Adrenal gland (tissue), 12 donors: ENCODE data around the gene RNF41. TPM values are rescaled to one million over a fixed set of nuclear protein-coding genes. Genes with fewer than 3 reads are reported as not detected.
A peak's percentile ranks its signal among the peaks of the same experiment; 100 is the strongest.

Experiments
- DNase-seq, 7 donors: peaks; one replicate each; pipeline ENCODE4 v3.0.0-alpha.2; 2019 to 2020
- H3K27ac ChIP-seq, 5 donors: fragments of 200-600 bp; sonication (generic) in 4 of 5; 1 replicate in 3 of 5; 2 replicates in 2 of 5; pipeline versions ENCODE4 v1.5.1 to v1.8.0; 2016 to 2020; ENCODE audit warnings: mild to moderate bottlenecking in 1 of 5
- H3K27me3 ChIP-seq: fragments of 200-600 bp; 2 replicates; pipeline ENCODE4 v1.8.0; 2021
- H3K36me3 ChIP-seq, 2 donors: fragments of 200-600 bp; replicated peaks in 1 of 2; 1 replicate in 1 of 2; 2 replicates in 1 of 2; pipeline versions ENCODE4 v1.5.1 to v1.8.0; 2018 to 2022
- H3K4me1 ChIP-seq, 2 donors: fragments of 200-600 bp; replicated peaks in 1 of 2; 1 replicate in 1 of 2; 2 replicates in 1 of 2; pipeline versions ENCODE4 v1.5.1 to v1.8.0; 2018 to 2021
- H3K4me3 ChIP-seq, 4 donors: fragments of 200-600 bp; sonication (generic) in 3 of 4; one replicate each; pipeline ENCODE4 v1.5.1; 2016 to 2018
- H3K9me3 ChIP-seq, 3 donors: fragments of 200-600 bp; sonication (generic) in 1 of 3; replicated peaks in 1 of 3; 1 replicate in 2 of 3; 2 replicates in 1 of 3; pipeline versions ENCODE4 v1.5.1 to v1.8.0; 2016 to 2021
- CTCF ChIP-seq, 6 experiments: fragments of 450-650 bp in 4 of 6; fragments of 200-600 bp in 2 of 6; sonication (generic) in 1 of 6; IDR thresholded peaks; 1 replicate in 5 of 6; 2 replicates in 1 of 6; pipeline versions ENCODE4 v1.5.1 to v1.8.0; 2016 to 2021; ENCODE audit warnings: antibody characterized with exemption in 6 of 6, mild to moderate bottlenecking in 2 of 6, moderate library complexity in 1 of 6
- POLR2A ChIP-seq, 2 donors: fragments of 450-650 bp; IDR thresholded peaks; one replicate each; pipeline ENCODE4 v1.6.1; 2017; ENCODE audit warnings: antibody characterized with exemption in 2 of 2, mild to moderate bottlenecking in 2 of 2, moderate library complexity in 1 of 2
- WGBS, 4 donors: extraction: QIAGEN DNeasy Blood & Tissue Kit in 2 of 4; methylation state at CpG; one replicate each; pipeline versions ENCODE4 v1.1.5 to v1.1.7; 2013 to 2017; 5-methylcytosine and 5-hydroxymethylcytosine counted together
- intact Hi-C, 2 donors: fragments of 100-400 bp; cut with DNase I; formaldehyde crosslinking; loops; one replicate each; pipeline versions ENCODE4 v1.14.1 to v1.15.0; 2022 to 2023
- polyA plus RNA-seq, 3 donors: library from polyadenylated mRNA; stranded (reverse); fragments of 200-250 nt in 2 of 3; fragments of 350-450 nt in 1 of 3; fragmentation: Illumina TruSeq in 1 of 3; extraction: RNeasy Lipid Tissue Mini Kit (QIAGEN cat#74804) in 1 of 3; gene quantifications; one replicate each; pipeline ENCODE4 v1.2.3, GENCODE V29; 2013 to 2014
- total RNA-seq, 9 donors: library from RNA; depleted of rRNA in 4 of 9; stranded (reverse); fragments of >200 nt in 4 of 9; fragments of 120-200 nt in 1 of 9; fragmentation: NEBNext Ultra II Directional in 1 of 9; extraction: Animal tissue kit (Norgen Biotek cat#: 25700) in 1 of 9; gene quantifications; one replicate each; pipeline versions ENCODE4 v1.1.0 to v1.2.4, GENCODE V29; 2013 to 2023
- donor health status: healthy with polysubstance abuse.
- donor health status: Bipolar disorder and iron deficiency.
- donor health status: DM: yes; HTN: yes; CAD: no.
- donor health status: DM: no; HTN: no; CAD: no.
- donor health status: DM: no; HTN: no; CAD: no.
- donor health status: DM: yes; HTN: yes; CAD: no.

RNF41 gene
- total and polyA plus RNA-seq, 12 donors: 13.0 to 90.6 (median 50.8) TPM

- DNase-seq: no peak
- TF ChIP-seq POLR2A (IDR thresholded peaks at IDR 0.05) (no peak), CTCF (IDR thresholded peaks at IDR 0.05) (no peak)
- peak overlapping the region; percentile 94 to 98 (median 96) for H3K27ac ChIP-seq
- H3K9me3 ChIP-seq: no peaks in the 10 kb centered on the region
- H3K4me3 ChIP-seq: peak overlapping the region in 3 of 4 donors; percentile 55 to 71 (median 66)
- H3K27me3 ChIP-seq: no peaks in the 10 kb centered on the region
- H3K4me1 ChIP-seq: peaks cover 22 to 31% of the 10 kb centered on the region in 2 donors
- intact Hi-C loops: loop anchor here in 1 of 2 donors (5.0 kb wide), 1 partner anchor 32 kb away; the partner anchor contains the start of gene ESYT1
- WGBS, 4 donors: 13 to 22% (median 14%) methylated on average over 5 to 8 of the region's 8 CpGs
- H3K36me3 ChIP-seq: peaks cover 0 to 53% of the 10 kb centered on the region in 2 donors
These were observed 62.1 kb downstream of the RNF41 start for GRCh38 chr12:56159482-56160192.

- peak overlapping the region; percentile 94 to 98 (median 96) for H3K27ac ChIP-seq
- peaks cover 0 to 46% of the 10 kb centered on the region in 2 donors for H3K36me3 ChIP-seq
- peaks cover 22 to 31% of the 10 kb centered on the region in 2 donors for H3K4me1 ChIP-seq
- WGBS, 4 donors: 0 to 1% (median 0%) methylated on average over 3 to 6 of the region's 6 CpGs
- peak overlapping the region; percentile 55 to 71 (median 62) for H3K4me3 ChIP-seq
- TF ChIP-seq POLR2A (IDR thresholded peaks at IDR 0.05) (peak; percentile 47 to 66), CTCF (IDR thresholded peaks at IDR 0.05) (no peak)
- no peaks in the 10 kb centered on the region for H3K27me3 ChIP-seq
- H3K9me3 ChIP-seq: no peaks in the 10 kb centered on the region
- intact Hi-C loops: no loop called here
- peak; percentile 59 to 92 (median 79) for DNase-seq
These were observed 62.7 kb downstream of the RNF41 start for GRCh38 chr12:56158926-56159461.

GRCh38 chr12:56158029-56158925 lies 63.4 kb downstream of the RNF41 start, which contains the start of gene MYL6:
Gene MYL6, plus strand, starts transcription at chr12:56158359. Its CDS starts 43 bp downstream, at chr12:56158402.
- WGBS, 4 donors: 0 to 1% (median 1%) methylated on average over 22 to 30 of the region's 30 CpGs
- Histone ChIP-seq H3K4me1 (peaks cover 22 to 31% of the 10 kb centered on the region in 2 donors), H3K9me3 (no peaks in the 10 kb centered on the region), H3K4me3 (peak within 1 kb of the TSS; percentile 55 to 71 (median 62)), H3K27ac (peak within 1 kb of the TSS; percentile 94 to 98 (median 96)), H3K36me3 (peaks cover 0 to 39% of the 10 kb centered on the region in 2 donors), H3K27me3 (no peaks in the 10 kb centered on the region)
- intact Hi-C loops: no loop called here
- peak; percentile 95 to 100 (median 98) for DNase-seq
- TF ChIP-seq POLR2A (IDR thresholded peaks at IDR 0.05): peak; percentile 98 to 99
- TF ChIP-seq CTCF (IDR thresholded peaks at IDR 0.05): no peak
